CD14-positive monocyte (primary cell): ENCODE measurements around the gene EDNRA. TPM values are rescaled to one million over a fixed set of nuclear protein-coding genes. Genes with fewer than 3 reads are reported as not detected.

Experiments
- DNase-seq, 3 donors: peaks; one replicate each; pipeline ENCODE4 v3.0.0-alpha.2; 2011 to 2022
- H2AFZ ChIP-seq: 2 replicates; pipeline ENCODE4 v1.6.0; 2012; ENCODE audit warnings: mild to moderate bottlenecking, low read depth, low read length, inconsistent platforms; ENCODE audit not compliant: insufficient read depth, poor library complexity, severe bottlenecking
- H3K27ac ChIP-seq, 2 donors: 1 replicate in 1 of 2; 2 replicates in 1 of 2; pipeline ENCODE4 v1.5.1; 2012 to 2013; ENCODE audit warnings: low read length in 2 of 2, control low read depth in 1 of 2, inconsistent platforms in 1 of 2, low read depth in 1 of 2, mild to moderate bottlenecking in 1 of 2
- H3K27me3 ChIP-seq, 2 donors: one replicate each; pipeline versions ENCODE4 v1.6.0 to v1.6.1; 2011 to 2013; ENCODE audit warnings: low read length in 2 of 2; ENCODE audit not compliant: control insufficient read depth in 2 of 2, insufficient read depth in 2 of 2
- H3K36me3 ChIP-seq, 2 donors: replicated peaks in 1 of 2; 1 replicate in 1 of 2; 2 replicates in 1 of 2; pipeline versions ENCODE4 v1.5.1 to v1.6.1; 2012 to 2013; ENCODE audit warnings: low read length in 2 of 2, control low read depth in 1 of 2, inconsistent platforms in 1 of 2, mild to moderate bottlenecking in 1 of 2; ENCODE audit not compliant: insufficient read depth in 2 of 2, control insufficient read depth in 1 of 2
- H3K4me1 ChIP-seq, 2 donors: 1 replicate in 1 of 2; 2 replicates in 1 of 2; pipeline versions ENCODE4 v1.5.1 to v1.6.1; 2012 to 2013; ENCODE audit warnings: low read length in 2 of 2, control low read depth in 1 of 2, inconsistent platforms in 1 of 2, mild to moderate bottlenecking in 1 of 2, moderate library complexity in 1 of 2; ENCODE audit not compliant: insufficient read depth in 2 of 2, control insufficient read depth in 1 of 2
- H3K4me2 ChIP-seq: replicated peaks from 2 replicates; pipeline ENCODE3; 2012; ENCODE audit warnings: low read length, moderate library complexity, mild to moderate bottlenecking; ENCODE audit not compliant: poor library complexity, severe bottlenecking; ENCODE audit errors: extremely low read depth
- H3K4me3 ChIP-seq, 3 experiments: fragments of 200-600 bp in 1 of 3; sonication (generic) in 1 of 3; replicated peaks in 1 of 3; 1 replicate in 2 of 3; 2 replicates in 1 of 3; pipeline ENCODE4 v1.5.1; 2011 to 2013; ENCODE audit warnings: low read length in 3 of 3, mild to moderate bottlenecking in 3 of 3, control low read depth in 2 of 3, low read depth in 2 of 3, inconsistent platforms in 1 of 3, moderate library complexity in 1 of 3
- H3K79me2 ChIP-seq: 2 replicates; pipeline ENCODE4 v1.6.0; 2012; ENCODE audit warnings: mild to moderate bottlenecking, control low read depth, inconsistent platforms, low read length, moderate library complexity; ENCODE audit not compliant: insufficient read depth
- H3K9ac ChIP-seq: 2 replicates; pipeline ENCODE4 v1.6.0; 2017; ENCODE audit warnings: low read length, mild to moderate bottlenecking; ENCODE audit not compliant: insufficient read depth, poor library complexity, severe bottlenecking
- H3K9me3 ChIP-seq, 2 donors: replicated peaks in 1 of 2; 1 replicate in 1 of 2; 2 replicates in 1 of 2; pipeline versions ENCODE4 v1.5.1 to v1.6.1; 2012 to 2013; ENCODE audit warnings: low read length in 2 of 2, control low read depth in 1 of 2; ENCODE audit not compliant: control insufficient read depth in 1 of 2, insufficient read depth in 1 of 2
- H4K20me1 ChIP-seq: 2 replicates; pipeline ENCODE4 v1.6.0; 2012; ENCODE audit warnings: mild to moderate bottlenecking, low read length, control low read depth, moderate library complexity; ENCODE audit not compliant: insufficient read depth
- H3K27ac Mint-ChIP-seq, 7 donors: one replicate each; pipeline ENCODE4 v1.8.0; 2020; ENCODE audit warnings: mild to moderate bottlenecking in 7 of 7, mixed read lengths in 7 of 7, moderate library complexity in 6 of 7, inconsistent platforms in 2 of 7
- H3K27me3 Mint-ChIP-seq, 3 donors: one replicate each; pipeline ENCODE4 v1.8.0; 2021 to 2022; ENCODE audit warnings: low read depth in 3 of 3, mild to moderate bottlenecking in 3 of 3, mixed read lengths in 3 of 3, moderate library complexity in 3 of 3, inconsistent platforms in 1 of 3
- H3K36me3 Mint-ChIP-seq, 2 donors: one replicate each; pipeline ENCODE4 v1.8.0; 2020; ENCODE audit warnings: mixed read lengths in 2 of 2, inconsistent platforms in 1 of 2, mild to moderate bottlenecking in 1 of 2
- H3K4me1 Mint-ChIP-seq: one replicate; pipeline ENCODE4 v1.8.0; 2020; ENCODE audit warnings: mild to moderate bottlenecking, mixed read lengths
- H3K4me3 Mint-ChIP-seq, 2 donors: one replicate each; pipeline ENCODE4 v1.8.0; 2020; ENCODE audit warnings: mild to moderate bottlenecking in 2 of 2, mixed read lengths in 2 of 2, moderate library complexity in 1 of 2
- H3K9me3 Mint-ChIP-seq, 7 donors: one replicate each; pipeline ENCODE4 v1.8.0; 2020 to 2022; ENCODE audit warnings: mixed read lengths in 7 of 7, mild to moderate bottlenecking in 6 of 7, moderate library complexity in 6 of 7, inconsistent platforms in 2 of 7
- CTCF ChIP-seq: fragments of 200-600 bp; IDR thresholded peaks from one replicate; pipeline ENCODE4 v1.8.0; 2022; ENCODE audit warnings: antibody characterized with exemption, mild to moderate bottlenecking
- WGBS: methylation state at CpG from one replicate; pipeline ENCODE4 v1.1.5; 2013; ENCODE audit warnings: missing lambda C conversion rate; ENCODE audit not compliant: insufficient coverage; 5-methylcytosine and 5-hydroxymethylcytosine counted together
- intact Hi-C, 2 donors: fragments of 100-400 bp; cut with micrococcal nuclease; formaldehyde crosslinking; loops; one replicate each; pipeline versions ENCODE4 v1.15.0 to v1.15.1; 2023
- polyA plus RNA-seq, 3 donors: library from polyadenylated mRNA; depleted of rRNA in 1 of 3; unstranded in 2 of 3; stranded (reverse) in 1 of 3; fragments of 300-500 nt in 2 of 3; fragments of >200 nt in 1 of 3; fragmentation: Illumina TruSeq in 2 of 3; gene quantifications; 1 replicate in 2 of 3; 2 replicates in 1 of 3; pipeline ENCODE4 v1.2.3, GENCODE V29; 2012 to 2021

EDNRA gene
- polyA plus RNA-seq, 3 donors, result not detected

GRCh38 chr4:147440442-147440841 is 40.5 kb upstream of the EDNRA start:
- no peak overlapping the region for H3K4me3 Mint-ChIP-seq
- no peak for TF ChIP-seq CTCF
- Histone ChIP-seq H4K20me1 (no peaks in the 10 kb centered on the region), H3K9me3 (no peaks in the 10 kb centered on the region), H3K4me3 (no peak overlapping the region), H3K79me2 (no peaks in the 10 kb centered on the region), H3K27ac (no peak overlapping the region), H3K4me1 (no peaks in the 10 kb centered on the region), H3K4me2 (no peak overlapping the region), H3K36me3 (no peaks in the 10 kb centered on the region), H2AFZ (no peak overlapping the region), H3K27me3 (no peaks in the 10 kb centered on the region), H3K9ac (no peak overlapping the region)
- no peak overlapping the region for H3K27ac Mint-ChIP-seq
- no peaks in the 10 kb centered on the region for H3K27me3 Mint-ChIP-seq
- no CpG with 5 or more reads among the region's 2 CpGs for WGBS
- H3K4me1 Mint-ChIP-seq, result no peaks in the 10 kb centered on the region
- peaks cover 0 to 12% (median 6%) of the 10 kb centered on the region in 7 donors for H3K9me3 Mint-ChIP-seq
- DNase-seq, result no peak
- H3K36me3 Mint-ChIP-seq, result no peaks in the 10 kb centered on the region
- intact Hi-C loops, result no loop called here

DNA sequence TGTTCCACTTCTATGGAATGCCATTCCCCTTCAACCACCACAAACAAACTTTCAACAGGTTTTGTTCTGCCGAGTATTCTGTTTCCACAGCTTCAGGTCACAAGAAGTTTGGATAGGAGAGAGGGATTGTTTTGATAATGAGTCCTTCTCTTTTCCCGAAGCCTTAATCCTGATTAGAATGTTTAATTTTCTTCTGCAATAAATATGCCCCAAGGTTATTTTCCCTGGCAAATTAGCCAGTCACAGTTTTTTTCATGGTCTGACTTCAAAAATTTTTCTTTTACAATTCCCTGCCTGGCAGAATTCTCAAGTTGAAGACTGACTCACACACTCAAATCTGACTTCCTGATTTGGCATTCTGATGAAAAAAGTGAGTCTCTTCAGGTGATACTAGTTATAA is 33.1 kb upstream of the EDNRA start:
- no peaks in the 10 kb centered on the region for H3K79me2 ChIP-seq
- no peaks in the 10 kb centered on the region for H3K27me3 ChIP-seq
- no peak overlapping the region for H2AFZ ChIP-seq
- WGBS, result no CpG with 5 or more reads among the region's 2 CpGs
- no peaks in the 10 kb centered on the region for H4K20me1 ChIP-seq
- H3K36me3 ChIP-seq, result no peaks in the 10 kb centered on the region
- no peak overlapping the region for H3K9ac ChIP-seq
- H3K4me2 ChIP-seq, result no peak overlapping the region
- peaks cover 0 to 7% (median 4%) of the 10 kb centered on the region in 7 donors for H3K9me3 Mint-ChIP-seq
- no peaks in the 10 kb centered on the region for H3K4me1 Mint-ChIP-seq
- H3K36me3 Mint-ChIP-seq, result no peaks in the 10 kb centered on the region
- H3K4me1 ChIP-seq, result no peaks in the 10 kb centered on the region
- no peak overlapping the region for H3K27ac ChIP-seq
- no peak overlapping the region for H3K27ac Mint-ChIP-seq
- H3K9me3 ChIP-seq, result no peaks in the 10 kb centered on the region
- H3K4me3 ChIP-seq, result no peak overlapping the region
- no peaks in the 10 kb centered on the region for H3K27me3 Mint-ChIP-seq
- no peak for TF ChIP-seq CTCF
- DNase-seq, result no peak
- H3K4me3 Mint-ChIP-seq, result no peak overlapping the region
- intact Hi-C loops, result no loop called here
